Suprapubic skin (tissue), 4 donors: Measurements from ENCODE around the gene DDB1. TPM values are rescaled to one million over a fixed set of nuclear protein-coding genes. Genes with fewer than 3 reads are reported as not detected.

Experiments used
- DNase-seq, 2 donors: peaks; one replicate each; pipeline ENCODE4 v3.0.0-alpha.2; 2019; ENCODE audit warnings: low spot score in 2 of 2
- H3K27ac ChIP-seq: fragments of 200-600 bp; sonication (generic); one replicate; pipeline ENCODE4 v1.5.1; 2019
- H3K27me3 ChIP-seq: fragments of 200-600 bp; sonication (generic); one replicate; pipeline ENCODE4 v1.5.1; 2019
- H3K36me3 ChIP-seq: fragments of 200-600 bp; sonication (generic); one replicate; pipeline ENCODE4 v1.5.1; 2019
- H3K4me1 ChIP-seq: fragments of 200-600 bp; sonication (generic); one replicate; pipeline ENCODE4 v1.5.1; 2019
- H3K4me3 ChIP-seq: fragments of 200-600 bp; sonication (generic); one replicate; pipeline ENCODE4 v1.5.1; 2019; ENCODE audit warnings: mild to moderate bottlenecking
- H3K9me3 ChIP-seq: fragments of 200-600 bp; sonication (generic); one replicate; pipeline ENCODE4 v1.5.1; 2019
- CTCF ChIP-seq, 2 donors: fragments of 200-600 bp in 1 of 2; fragments of 450-650 bp in 1 of 2; sonication (generic) in 1 of 2; IDR thresholded peaks; one replicate each; pipeline ENCODE4 v1.5.1; 2016 to 2019; ENCODE audit warnings: antibody characterized with exemption in 2 of 2, mild to moderate bottlenecking in 1 of 2, moderate library complexity in 1 of 2
- EP300 ChIP-seq: sonication (generic); formaldehyde crosslinking; IDR thresholded peaks from one replicate; pipeline ENCODE4 v1.6.1; 2017; ENCODE audit warnings: antibody characterized with exemption
- POLR2A ChIP-seq, 2 donors: fragments of 450-650 bp; IDR thresholded peaks; one replicate each; pipeline ENCODE4 v1.6.1; 2017; ENCODE audit warnings: antibody characterized with exemption in 2 of 2, mild to moderate bottlenecking in 2 of 2, moderate library complexity in 2 of 2
- POLR2AphosphoS5 ChIP-seq, 3 donors: sonication (generic); formaldehyde crosslinking; IDR thresholded peaks; one replicate each; pipeline ENCODE4 v1.6.1; 2017; ENCODE audit warnings: antibody characterized with exemption in 3 of 3
- WGBS: methylation state at CpG from one replicate; pipeline ENCODE4 v1.1.5; 2018; 5-methylcytosine and 5-hydroxymethylcytosine counted together
- total RNA-seq, 4 donors: library from RNA; depleted of rRNA; stranded (reverse); fragments of >200 nt; gene quantifications; one replicate each; pipeline ENCODE4 v1.1.0, GENCODE V29; 2016

DDB1 gene
- total RNA-seq, 4 donors from 2014 or later: 151 to 219 (median 182) TPM

GRCh38 chr11:61343792-61344745 is 11.2 kb upstream of the DDB1 start:
- Histone ChIP-seq H3K27ac (no peak overlapping the region), H3K4me1 (peaks cover 26% of the 10 kb centered on the region), H3K27me3 (no peaks in the 10 kb centered on the region), H3K9me3 (no peaks in the 10 kb centered on the region), H3K4me3 (no peak overlapping the region), H3K36me3 (peaks cover 44% of the 10 kb centered on the region)
- no peak for TF ChIP-seq POLR2AphosphoS5 (IDR thresholded peaks at IDR 0.05)
- TF ChIP-seq CTCF (IDR thresholded peaks at IDR 0.05): no peak
- TF ChIP-seq EP300: no peak
- TF ChIP-seq POLR2A (IDR thresholded peaks at IDR 0.05): no peak
- DNase-seq: no peak
- WGBS: 92% methylated on average over 24 of the region's 29 CpGs

GRCh38 chr11:61342207-61342803 is 9.4 kb upstream of the DDB1 start:
- H3K4me3 ChIP-seq: no peak overlapping the region

GRCh38 chr11:61341706-61342105 is 8.8 kb upstream of the DDB1 start:
- Histone ChIP-seq H3K27ac (no peak overlapping the region), H3K9me3 (no peaks in the 10 kb centered on the region), H3K4me3 (no peak overlapping the region), H3K27me3 (no peaks in the 10 kb centered on the region), H3K4me1 (peaks cover 21% of the 10 kb centered on the region), H3K36me3 (peaks cover 38% of the 10 kb centered on the region)
- 97% methylated on average over 4 of the region's 4 CpGs for WGBS
- no peak for DNase-seq
- TF ChIP-seq CTCF (IDR thresholded peaks at IDR 0.05) (no peak), POLR2AphosphoS5 (IDR thresholded peaks at IDR 0.05) (no peak), POLR2A (IDR thresholded peaks at IDR 0.05) (no peak), EP300 (no peak)

More at GRCh38 chr11:61342207-61342803, 9.4 kb upstream of the DDB1 start:
- Histone ChIP-seq H3K36me3 (peaks cover 38% of the 10 kb centered on the region), H3K9me3 (no peaks in the 10 kb centered on the region), H3K27me3 (no peaks in the 10 kb centered on the region), H3K27ac (no peak overlapping the region), H3K4me1 (peaks cover 26% of the 10 kb centered on the region)
- no peak for DNase-seq
- TF ChIP-seq POLR2AphosphoS5 (IDR thresholded peaks at IDR 0.05) (no peak), POLR2A (IDR thresholded peaks at IDR 0.05) (no peak), EP300 (no peak), CTCF (IDR thresholded peaks at IDR 0.05) (no peak)
- WGBS: 87% methylated on average over 10 of the region's 20 CpGs

GRCh38 chr11:61340979-61341378 is 8.1 kb upstream of the DDB1 start:
- Histone ChIP-seq H3K9me3 (no peaks in the 10 kb centered on the region), H3K4me1 (peaks cover 21% of the 10 kb centered on the region), H3K27ac (no peak overlapping the region), H3K36me3 (peaks cover 34% of the 10 kb centered on the region), H3K27me3 (no peaks in the 10 kb centered on the region), H3K4me3 (no peak overlapping the region)
- TF ChIP-seq CTCF (IDR thresholded peaks at IDR 0.05) (no peak), POLR2AphosphoS5 (IDR thresholded peaks at IDR 0.05) (no peak), EP300 (no peak), POLR2A (IDR thresholded peaks at IDR 0.05) (no peak)
- 90% methylated on average over 2 of the region's 2 CpGs for WGBS
- DNase-seq: no peak

GRCh38 chr11:61339490-61339878 is 6.6 kb upstream of the DDB1 start:
- Histone ChIP-seq H3K27me3 (no peaks in the 10 kb centered on the region), H3K4me3 (no peak overlapping the region), H3K9me3 (no peaks in the 10 kb centered on the region)

More at GRCh38 chr11:61339490-61339878, 6.6 kb upstream of the DDB1 start:
- peaks cover 34% of the 10 kb centered on the region for H3K36me3 ChIP-seq
- no peak overlapping the region for H3K27ac ChIP-seq
- no peak for DNase-seq
- H3K4me1 ChIP-seq: peaks cover 21% of the 10 kb centered on the region
- TF ChIP-seq EP300 (no peak), POLR2A (IDR thresholded peaks at IDR 0.05) (no peak), CTCF (IDR thresholded peaks at IDR 0.05) (no peak), POLR2AphosphoS5 (IDR thresholded peaks at IDR 0.05) (no peak)
- 91% methylated on average over 4 of the region's 4 CpGs for WGBS
